Transverse colon (tissue), 4 donors: ENCODE results near the gene NOP16. TPM values are rescaled to one million over a fixed set of nuclear protein-coding genes. Genes with fewer than 3 reads are reported as not detected.

Experiments used
- DNase-seq: peaks from one replicate; pipeline ENCODE4 v3.0.0-alpha.2; 2019
- H3K27ac ChIP-seq, 4 donors: fragments of 200-600 bp; sonication (generic); 2 replicates each; pipeline ENCODE4 v1.5.1; 2016 to 2018; ENCODE audit warnings: inconsistent platforms in 4 of 4
- H3K27me3 ChIP-seq: fragments of 200-600 bp; sonication (generic); 2 replicates; pipeline ENCODE4 v1.5.1; 2017; ENCODE audit warnings: inconsistent platforms
- H3K36me3 ChIP-seq, 4 donors: fragments of 200-600 bp; sonication (generic); 2 replicates each; pipeline ENCODE4 v1.5.1; 2017 to 2019; ENCODE audit warnings: inconsistent platforms in 4 of 4
- H3K4me1 ChIP-seq, 4 donors: fragments of 200-600 bp; sonication (generic); 2 replicates each; pipeline ENCODE4 v1.5.1; 2017 to 2020; ENCODE audit warnings: inconsistent platforms in 4 of 4
- H3K4me3 ChIP-seq, 4 donors: fragments of 200-600 bp; sonication (generic); 1 replicate in 1 of 4; 2 replicates in 3 of 4; pipeline versions ENCODE4 v1.5.1 to v1.6.1; 2017 to 2019; ENCODE audit warnings: inconsistent platforms in 4 of 4
- H3K9me3 ChIP-seq, 2 donors: fragments of 200-600 bp; sonication (generic); 2 replicates each; pipeline ENCODE4 v1.5.1; 2017 to 2019; ENCODE audit warnings: inconsistent platforms in 2 of 2
- EP300 ChIP-seq: sonication (generic); formaldehyde crosslinking; IDR thresholded peaks from one replicate; pipeline ENCODE4 v1.6.1; 2017; ENCODE audit warnings: antibody characterized with exemption, low read depth
- POLR2A ChIP-seq: fragments of 450-650 bp; IDR thresholded peaks from one replicate; pipeline ENCODE4 v1.6.1; 2016; ENCODE audit warnings: antibody characterized with exemption, mild to moderate bottlenecking, moderate library complexity
- POLR2AphosphoS5 ChIP-seq, 3 donors: sonication (generic); formaldehyde crosslinking; IDR thresholded peaks; one replicate each; pipeline ENCODE4 v1.6.1; 2016; ENCODE audit warnings: antibody characterized with exemption in 3 of 3
- WGBS, 2 donors: methylation state at CpG; one replicate each; pipeline ENCODE4 v1.1.5; 2018; ENCODE audit warnings: low coverage in 1 of 2; 5-methylcytosine and 5-hydroxymethylcytosine counted together
- in situ Hi-C, 4 donors: fragments of 200-750 bp; cut with MboI; loops; one replicate each; pipeline versions ENCODE4 v1.15.0 to v1.15.1; 2017; ENCODE audit warnings: low sequenced_read_pairs in 3 of 4, low pct_ligation_motif_present in 1 of 4, low pct_unique_long_range_greater_than_20kb in 1 of 4
- intact Hi-C: fragments of 100-400 bp; cut with DNase I; formaldehyde crosslinking; loops from one replicate; pipeline ENCODE4 v1.15.1; 2023; ENCODE audit warnings: low total_unique reads
- total RNA-seq, 4 donors: library from RNA; depleted of rRNA; stranded (reverse); fragments of >200 nt; gene quantifications; one replicate each; pipeline ENCODE4 v1.1.0, GENCODE V29; 2016
- TF ChIP-seq, protein P1 (sequence below), 5 experiments: fragments of 200-600 bp in 3 of 5; fragments of 450-650 bp in 2 of 5; sonication (generic) in 3 of 5; IDR thresholded peaks; 1 replicate in 2 of 5; 2 replicates in 3 of 5; pipeline ENCODE4 v1.5.1; 2016 to 2017; ENCODE audit warnings: antibody characterized with exemption in 5 of 5, inconsistent platforms in 3 of 5, mild to moderate bottlenecking in 2 of 5, moderate library complexity in 1 of 5

The NOP16 gene
- total RNA-seq, 4 donors from 2014 or later, result 1.8 to 12.7 (median 8.5) TPM

DNA sequence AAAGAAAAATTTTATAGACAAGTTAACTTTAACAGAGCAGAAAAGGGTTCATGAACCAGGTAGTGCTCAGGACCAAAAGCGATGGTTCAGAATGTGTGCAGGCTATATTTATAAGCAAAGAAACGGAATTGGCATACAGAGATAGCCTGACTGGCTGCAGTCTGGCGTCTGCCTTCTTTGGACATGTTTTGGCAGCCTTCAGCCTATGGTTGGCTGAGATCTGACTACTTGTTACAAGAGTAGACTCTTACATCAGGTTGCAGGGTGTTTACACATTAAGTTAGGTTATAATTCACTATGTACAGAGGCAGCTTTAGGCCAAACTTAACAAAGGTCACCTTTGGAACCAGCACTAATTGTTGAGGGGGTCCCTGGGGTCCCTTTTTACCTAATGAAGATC lies 7.0 kb downstream of the NOP16 start:
- Histone ChIP-seq H3K36me3 (peaks cover 0 to 21% (median 8%) of the 10 kb centered on the region in 4 donors), H3K27ac (peak overlapping the region in 3 of 4 donors; percentile 13 to 62 (median 43)), H3K9me3 (no peaks in the 10 kb centered on the region), H3K4me3 (no peak overlapping the region), H3K4me1 (peaks cover 0 to 2% (median 0%) of the 10 kb centered on the region in 4 donors), H3K27me3 (no peaks in the 10 kb centered on the region)
- in situ Hi-C loops, result no loop called here
- WGBS, 2 donors, result 58 to 77% methylated on average over 3 of the region's 3 CpGs
- TF ChIP-seq, protein P1, sequence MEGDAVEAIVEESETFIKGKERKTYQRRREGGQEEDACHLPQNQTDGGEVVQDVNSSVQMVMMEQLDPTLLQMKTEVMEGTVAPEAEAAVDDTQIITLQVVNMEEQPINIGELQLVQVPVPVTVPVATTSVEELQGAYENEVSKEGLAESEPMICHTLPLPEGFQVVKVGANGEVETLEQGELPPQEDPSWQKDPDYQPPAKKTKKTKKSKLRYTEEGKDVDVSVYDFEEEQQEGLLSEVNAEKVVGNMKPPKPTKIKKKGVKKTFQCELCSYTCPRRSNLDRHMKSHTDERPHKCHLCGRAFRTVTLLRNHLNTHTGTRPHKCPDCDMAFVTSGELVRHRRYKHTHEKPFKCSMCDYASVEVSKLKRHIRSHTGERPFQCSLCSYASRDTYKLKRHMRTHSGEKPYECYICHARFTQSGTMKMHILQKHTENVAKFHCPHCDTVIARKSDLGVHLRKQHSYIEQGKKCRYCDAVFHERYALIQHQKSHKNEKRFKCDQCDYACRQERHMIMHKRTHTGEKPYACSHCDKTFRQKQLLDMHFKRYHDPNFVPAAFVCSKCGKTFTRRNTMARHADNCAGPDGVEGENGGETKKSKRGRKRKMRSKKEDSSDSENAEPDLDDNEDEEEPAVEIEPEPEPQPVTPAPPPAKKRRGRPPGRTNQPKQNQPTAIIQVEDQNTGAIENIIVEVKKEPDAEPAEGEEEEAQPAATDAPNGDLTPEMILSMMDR (IDR thresholded peaks at IDR 0.05), result no peak
- no peak for TF ChIP-seq POLR2A
- no peak for TF ChIP-seq POLR2AphosphoS5 (IDR thresholded peaks at IDR 0.05)
- no peak for TF ChIP-seq EP300
- DNase-seq, result no peak
- intact Hi-C loops, result no loop called here

DNA sequence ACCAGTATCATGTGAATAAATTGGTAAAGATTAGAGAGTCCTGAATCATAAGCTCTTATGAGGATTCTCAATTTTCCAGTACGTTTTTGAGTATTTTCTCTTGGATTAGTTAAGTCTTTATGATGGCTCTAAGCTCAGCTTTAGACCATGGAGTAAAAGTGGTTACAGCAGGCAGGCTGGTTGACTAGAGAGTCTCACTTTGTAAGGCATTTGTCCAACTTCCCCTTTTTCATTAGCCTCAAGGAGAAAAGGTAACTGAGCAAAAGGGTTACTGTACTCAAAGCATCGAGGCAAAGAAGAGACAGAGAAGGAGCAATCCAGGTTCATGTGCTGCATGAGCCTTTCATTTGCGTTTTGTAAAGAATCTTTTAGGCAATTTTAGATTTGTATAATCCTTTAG lies 8.5 kb downstream of the NOP16 start:
- Histone ChIP-seq H3K27ac (no peak overlapping the region), H3K9me3 (no peaks in the 10 kb centered on the region), H3K27me3 (no peaks in the 10 kb centered on the region), H3K4me3 (no peak overlapping the region), H3K4me1 (no peaks in the 10 kb centered on the region), H3K36me3 (peaks cover 0 to 15% (median 8%) of the 10 kb centered on the region in 4 donors)
- TF ChIP-seq POLR2AphosphoS5 (IDR thresholded peaks at IDR 0.05), result no peak
- TF ChIP-seq, protein P1 (IDR thresholded peaks at IDR 0.05), result no peak
- no peak for TF ChIP-seq POLR2A
- no peak for TF ChIP-seq EP300
- DNase-seq, result no peak
- 74 to 81% methylated on average over 3 of the region's 3 CpGs for WGBS, 2 donors
- intact Hi-C loops (no loop called here), in situ Hi-C loops (no loop called here)

DNA sequence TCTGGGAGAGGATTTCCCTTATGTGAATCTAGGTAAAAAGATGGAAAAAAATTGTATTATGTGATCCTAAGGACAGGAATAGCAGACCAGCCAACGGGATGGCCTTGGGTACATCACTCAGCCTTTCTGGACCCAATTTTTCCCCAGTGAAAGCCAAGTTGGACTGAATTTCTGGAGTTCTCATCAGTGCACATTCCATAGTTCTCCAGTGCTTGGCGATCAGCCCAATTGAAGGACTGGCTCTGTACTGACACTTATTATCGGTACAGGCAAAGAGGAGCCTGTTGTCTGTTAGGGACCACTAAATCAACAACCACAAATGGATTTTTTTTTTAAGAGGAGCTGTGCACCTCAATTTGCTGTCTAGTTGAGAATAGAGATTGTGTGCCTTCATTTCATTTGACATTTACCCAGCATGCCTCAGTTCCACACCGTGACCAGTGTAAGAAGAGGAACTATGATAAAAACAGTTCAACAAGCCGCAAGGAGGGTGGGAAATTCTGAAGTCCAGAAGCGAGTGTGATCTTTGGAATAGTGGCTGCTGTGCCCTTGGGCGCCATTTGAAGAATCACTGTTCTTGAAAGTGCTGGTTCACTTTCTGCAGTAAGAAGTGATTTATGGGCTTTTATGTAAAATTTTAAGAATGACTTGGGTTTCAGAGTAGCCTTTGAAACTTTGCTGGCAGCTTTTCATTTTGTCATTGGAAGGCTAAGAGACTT lies 15.1 kb downstream of the NOP16 start:
- DNase-seq, result no peak
- no peak overlapping the region for H3K27ac ChIP-seq
- no peaks in the 10 kb centered on the region for H3K27me3 ChIP-seq
- 70 to 80% methylated on average over 5 to 7 of the region's 7 CpGs for WGBS, 2 donors
- TF ChIP-seq POLR2AphosphoS5 (IDR thresholded peaks at IDR 0.05), result no peak
- no peak for TF ChIP-seq EP300
- TF ChIP-seq, protein P1 (IDR thresholded peaks at IDR 0.05), result no peak
- no peak for TF ChIP-seq POLR2A
- no peak overlapping the region for H3K4me3 ChIP-seq
- in situ Hi-C loops, result no loop called here
- intact Hi-C loops, result no loop called here
- H3K36me3 ChIP-seq, result no peaks in the 10 kb centered on the region
- no peaks in the 10 kb centered on the region for H3K9me3 ChIP-seq
- H3K4me1 ChIP-seq, result peaks cover 0 to 4% (median 0%) of the 10 kb centered on the region in 4 donors

DNA sequence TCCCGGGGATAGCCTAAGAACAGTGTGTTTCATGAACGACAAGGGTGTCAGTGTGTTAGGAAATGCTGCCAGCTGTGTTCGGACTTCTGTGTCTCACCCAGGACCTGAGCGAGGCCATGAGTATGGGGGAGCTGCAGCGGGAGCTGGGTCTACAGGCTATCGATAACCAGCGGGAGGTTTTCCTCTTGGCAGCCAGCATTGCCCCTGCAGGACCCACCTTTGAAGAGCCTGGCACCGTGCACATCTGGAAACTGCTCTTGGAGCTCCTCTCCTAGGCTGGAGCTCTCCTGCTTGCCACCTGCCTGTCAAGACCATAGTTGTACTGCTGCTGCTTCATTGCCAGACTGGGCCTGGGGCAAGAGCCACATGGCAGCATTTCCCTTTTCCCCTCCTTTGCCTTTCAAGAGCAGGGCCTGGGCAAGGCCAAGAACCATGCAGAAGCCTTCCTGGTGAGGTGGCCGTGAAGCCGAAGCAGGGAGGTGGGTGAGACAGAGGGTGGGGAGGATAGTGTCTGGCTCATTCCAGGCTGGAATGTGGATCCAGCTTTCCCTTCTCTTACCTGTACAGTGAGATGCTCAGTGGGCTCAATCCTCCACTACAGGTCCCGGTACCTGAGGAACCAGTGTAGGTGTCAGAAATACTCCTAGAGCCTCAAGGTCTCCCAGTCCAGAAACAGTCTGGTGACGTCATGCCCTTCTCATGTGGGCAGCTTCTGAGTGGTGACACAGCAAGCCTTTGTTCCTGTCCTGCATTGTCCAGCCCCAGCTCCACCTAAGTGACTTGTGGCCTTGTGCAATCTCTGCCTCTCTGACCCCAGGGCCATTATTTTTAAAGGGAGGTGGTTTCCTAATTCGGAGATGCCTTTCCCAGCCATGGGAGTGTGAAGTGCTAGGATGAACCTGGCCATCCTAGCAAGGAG lies 16.5 kb downstream of the NOP16 start:
- no peaks in the 10 kb centered on the region for H3K36me3 ChIP-seq
- TF ChIP-seq POLR2A (no peak), POLR2AphosphoS5 (IDR thresholded peaks at IDR 0.05) (no peak), EP300 (no peak)
- TF ChIP-seq, protein P1 (IDR thresholded peaks at IDR 0.05), result no peak
- DNase-seq, result no peak

More for the DNA sequence above, 16.5 kb downstream of the NOP16 start:
- H3K27ac ChIP-seq, result no peak overlapping the region
- intact Hi-C loops, result no loop called here
- in situ Hi-C loops, result no loop called here
- peaks cover 0 to 4% (median 0%) of the 10 kb centered on the region in 4 donors for H3K4me1 ChIP-seq
- 95% methylated on average over 12 of the region's 13 CpGs; no CpG with 5 or more reads in 1 of the 2 donors for WGBS, 2 donors
- no peaks in the 10 kb centered on the region for H3K27me3 ChIP-seq
- no peaks in the 10 kb centered on the region for H3K9me3 ChIP-seq
- H3K4me3 ChIP-seq, result no peak overlapping the region
